HG03520 (cell line): ENCODE data around the gene RYR2.

Experiments
- ATAC-seq: cut with Tn5 transposase; IDR thresholded peaks from one replicate; pipeline ENCODE4 v1.9.1; 2021; ENCODE audit warnings: mild to moderate bottlenecking, moderate library complexity; ENCODE audit not compliant: unreplicated experiment

The RYR2 gene

GRCh38 chr1:237701534-237701933, 659.5 kb downstream of the RYR2 start:
- no peak for ATAC-seq

GRCh38 chr1:237702161-237702560, 660.2 kb downstream of the RYR2 start:
- no peak for ATAC-seq

DNA sequence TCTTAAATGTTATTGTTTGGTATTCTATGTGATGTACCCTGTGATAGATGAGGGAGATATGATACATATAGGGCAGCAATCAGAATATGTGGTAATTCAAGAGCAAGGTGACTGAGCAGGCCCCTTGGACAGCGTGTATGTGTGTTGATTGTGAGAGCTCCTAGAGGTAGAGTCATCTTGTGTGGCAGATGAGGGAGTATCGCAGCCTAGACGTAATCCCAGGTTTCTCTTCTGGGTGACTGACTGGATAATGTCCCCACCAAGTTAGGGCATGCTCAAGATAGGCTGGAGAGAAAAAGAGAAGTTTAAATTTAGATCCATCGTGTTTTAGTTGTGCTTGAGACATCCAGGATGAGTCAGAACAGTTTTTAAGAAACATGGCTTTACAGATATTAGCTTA, 663.5 kb downstream of the RYR2 start:
- ATAC-seq, result no peak

GRCh38 chr1:237709355-237709754, 667.4 kb downstream of the RYR2 start:
- ATAC-seq, result no peak

DNA sequence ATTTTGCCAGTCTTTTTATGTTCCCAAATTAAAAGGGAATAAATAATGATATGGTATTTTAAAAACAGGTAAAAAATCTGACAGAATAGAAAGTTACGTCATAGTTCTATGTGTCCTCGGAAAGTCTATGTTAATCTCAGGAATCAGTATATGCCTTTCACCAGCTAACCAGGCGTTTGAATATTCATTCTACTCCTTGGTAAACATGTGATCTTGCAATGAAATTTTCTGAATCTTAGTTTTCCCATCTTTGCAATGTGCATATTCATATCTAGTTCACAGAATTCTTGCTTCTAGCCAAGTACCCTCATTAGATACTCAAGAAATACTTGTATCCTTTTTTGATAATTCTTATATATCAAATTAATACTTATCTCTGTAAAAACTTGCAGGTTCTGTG, 669.3 kb downstream of the RYR2 start:
- no peak for ATAC-seq

- ATAC-seq, result no peak
These were observed 670.1 kb downstream of the RYR2 start for GRCh38 chr1:237712082-237712481.

- ATAC-seq, result no peak
These were observed 670.7 kb downstream of the RYR2 start for GRCh38 chr1:237712586-237713157.

DNA sequence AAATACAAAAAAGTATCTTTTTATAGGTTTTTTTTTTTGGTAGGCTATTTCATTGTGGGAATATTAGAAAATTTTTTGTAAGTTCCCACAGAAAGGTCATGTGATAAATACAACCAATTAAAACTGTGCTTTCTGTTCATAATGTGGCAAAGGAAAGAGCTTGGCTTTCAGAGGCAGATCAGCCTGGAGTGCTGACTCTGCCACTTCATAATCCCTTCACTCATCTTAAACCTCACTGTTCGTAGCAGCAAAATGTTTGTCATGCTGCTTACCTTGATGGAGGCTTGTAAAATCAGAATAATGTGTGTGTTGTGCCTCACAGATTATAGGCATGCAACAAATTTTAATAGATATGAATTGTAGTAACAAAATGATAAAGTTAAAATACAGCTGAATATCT, 671.9 kb downstream of the RYR2 start:
- no peak for ATAC-seq

GRCh38 chr1:237717106-237717505, 675.1 kb downstream of the RYR2 start:
- ATAC-seq, result no peak

GRCh38 chr1:237730826-237731350, 688.9 kb downstream of the RYR2 start:
- no peak for ATAC-seq

DNA sequence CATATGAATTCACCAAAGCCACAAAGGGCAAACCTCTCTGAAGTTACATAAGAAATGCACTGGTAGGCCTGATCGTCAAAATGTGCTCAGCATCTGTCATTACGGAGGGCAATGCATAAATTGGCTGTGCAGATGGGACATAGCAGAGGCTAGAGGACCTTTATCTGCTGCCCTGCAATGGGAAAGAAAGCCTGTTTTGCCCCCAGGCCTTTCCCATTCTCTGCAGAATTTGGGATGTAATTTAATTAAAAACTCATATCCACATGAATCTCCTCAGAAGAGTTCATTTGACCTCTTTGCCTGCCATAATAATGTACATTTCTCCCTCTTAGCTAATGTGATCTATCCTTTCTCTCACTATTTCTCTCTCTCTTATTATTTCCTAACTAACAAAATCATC, 690.7 kb downstream of the RYR2 start:
- ATAC-seq, result no peak

DNA sequence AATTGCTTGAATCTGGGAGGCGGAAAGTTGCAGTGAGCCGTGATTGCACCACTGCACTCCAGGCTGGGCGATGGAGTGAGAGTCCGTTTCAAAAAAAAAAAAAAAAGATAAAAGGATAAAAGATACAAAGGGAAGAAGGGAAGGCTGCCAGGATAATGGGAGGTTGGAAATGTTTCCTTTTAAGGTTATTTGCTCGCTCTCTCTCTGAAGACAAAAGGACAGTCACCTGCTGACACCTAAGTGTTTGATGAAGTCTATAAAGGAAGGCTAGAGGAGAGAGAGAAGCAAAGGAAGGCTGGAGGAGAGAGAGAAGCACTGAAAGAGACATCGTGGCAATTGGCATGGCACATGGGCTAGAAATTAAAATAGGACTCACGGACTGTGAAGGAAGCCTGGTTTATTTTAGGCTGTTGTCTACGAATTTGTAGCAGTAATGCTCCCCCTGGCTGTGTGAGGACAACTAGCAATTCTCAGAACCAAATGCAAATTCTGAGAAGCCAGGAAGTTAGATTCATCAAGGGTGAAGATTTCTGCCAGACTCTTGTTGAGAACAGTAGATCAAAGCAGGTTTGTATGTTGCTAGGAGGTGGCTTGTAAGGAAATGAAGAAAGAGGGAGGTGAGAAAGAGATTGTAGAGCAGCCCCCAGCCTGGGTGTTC, 694.5 kb downstream of the RYR2 start:
- ATAC-seq, result no peak

- ATAC-seq, result no peak
These were observed 695.5 kb downstream of the RYR2 start for GRCh38 chr1:237737448-237737847.

GRCh38 chr1:237737938-237738610, 696.1 kb downstream of the RYR2 start:
- no peak for ATAC-seq

GRCh38 chr1:237740846-237741245, 698.9 kb downstream of the RYR2 start:
- ATAC-seq, result no peak

DNA sequence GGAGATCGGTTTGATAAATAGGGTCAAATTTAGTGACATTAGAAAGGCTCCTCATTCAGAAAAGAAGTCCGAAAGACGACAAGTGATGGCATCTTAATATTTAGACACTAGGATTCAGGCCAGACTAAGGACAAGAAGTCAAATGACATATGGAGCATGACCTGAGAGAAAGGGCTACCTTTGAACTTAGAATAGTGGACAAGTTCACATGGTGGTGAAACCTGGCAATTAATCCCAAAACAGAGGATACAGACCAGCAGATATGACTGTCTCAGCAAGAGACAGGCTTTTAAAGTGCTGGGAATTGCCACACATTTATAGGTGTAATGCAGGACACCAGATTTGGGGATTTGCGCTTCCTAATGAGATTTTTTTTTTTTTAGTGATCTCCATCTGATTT, 703.6 kb downstream of the RYR2 start:
- ATAC-seq, result no peak

- no peak for ATAC-seq
These were observed 706.4 kb downstream of the RYR2 start for GRCh38 chr1:237748171-237748960.

DNA sequence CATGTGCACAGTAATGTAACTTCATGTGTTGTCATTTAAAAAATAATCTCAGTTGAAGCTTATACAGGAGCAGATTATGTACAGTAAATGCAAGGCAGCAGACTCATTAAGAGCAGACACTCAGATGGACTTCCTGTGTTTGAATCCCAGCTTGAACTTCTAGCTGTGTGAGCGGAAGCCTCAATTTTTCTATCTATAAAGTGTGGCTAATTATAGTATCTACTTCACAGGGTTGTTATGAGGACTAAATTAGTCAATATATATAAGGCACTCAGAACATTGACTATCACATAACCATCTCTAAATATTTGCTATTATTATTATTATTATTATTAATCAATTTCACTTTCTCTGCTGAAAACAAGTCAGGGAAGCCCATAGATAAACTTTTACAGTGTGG, 707.1 kb downstream of the RYR2 start:
- ATAC-seq, result no peak

- no peak for ATAC-seq
These were observed 709.1 kb downstream of the RYR2 start for GRCh38 chr1:237751090-237751489.

DNA sequence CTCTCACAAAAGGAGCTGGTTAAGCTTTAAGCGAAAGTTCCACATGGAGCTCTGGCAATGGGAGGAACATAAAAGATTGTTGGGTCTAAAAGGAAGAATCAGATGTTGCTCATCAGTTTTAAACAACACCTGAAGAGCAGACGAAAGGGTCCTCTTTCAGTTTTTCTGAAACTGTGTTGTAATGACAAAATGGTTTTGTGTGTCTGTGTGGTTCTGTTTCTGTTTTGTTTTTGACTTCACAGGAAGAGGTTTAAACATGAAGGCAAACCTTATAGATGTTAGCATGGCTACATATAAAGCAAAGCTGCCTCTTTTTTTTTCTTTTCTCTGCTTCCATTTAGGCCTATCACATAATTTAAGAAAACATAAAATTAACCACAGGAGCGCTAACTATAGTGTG, 712.6 kb downstream of the RYR2 start:
- no peak for ATAC-seq

GRCh38 chr1:237756304-237756967, 714.5 kb downstream of the RYR2 start:
- ATAC-seq, result no peak
